K562 treated with DMSO at 1 percent for 4 hours (cell line): ENCODE results near the gene MUC7. TPM values are rescaled to one million over a fixed set of nuclear protein-coding genes. Genes with fewer than 3 reads are reported as not detected.

Experiments used
- total RNA-seq: library from RNA; unstranded; fragments of 300-600 nt; gene quantifications from 2 replicates; pipeline ENCODE4 v1.2.3, GENCODE V29; 2022; ENCODE audit not compliant: insufficient read depth

Gene MUC7
- not detected in 2 replicates for total RNA-seq

GRCh38 chr4:70471897-70472296 is at the start of gene MUC7:
MUC7 (plus strand) TSS chr4:70472197; CDS start chr4:70474022, 1,825 bp downstream.

GRCh38 chr4:70518269-70518668 is 46.3 kb downstream of the MUC7 start, which contains the start of gene AMTN:
AMTN (plus strand) TSS chr4:70518569; CDS start chr4:70518778, 209 bp downstream.

Other genes with a start within 250 kb of the MUC7 start
- not detected in 2 replicates for gene FDCSP, start 246.1 kb upstream of the MUC7 start, total RNA-seq
- gene CSN3, start 229.6 kb upstream of the MUC7 start, total RNA-seq = not detected in 2 replicates
- not detected in 2 replicates for gene CABS1, start 137.2 kb upstream of the MUC7 start, total RNA-seq
- gene SMR3A, start 111.4 kb upstream of the MUC7 start, total RNA-seq = not detected in 2 replicates
- not detected in 2 replicates for gene SMR3B, start 89.1 kb upstream of the MUC7 start, total RNA-seq
- gene OPRPN, start 74.3 kb upstream of the MUC7 start, total RNA-seq = not detected in 2 replicates
- gene AMTN, start 46.4 kb downstream of the MUC7 start, total RNA-seq = not detected in 2 replicates
- not detected in 2 replicates for gene AMBN, start 120.1 kb downstream of the MUC7 start, total RNA-seq
- gene ENAM, start 156.5 kb downstream of the MUC7 start, total RNA-seq = not detected in 2 replicates
- not detected in 2 replicates for gene JCHAIN, start 194.3 kb downstream of the MUC7 start, total RNA-seq
- 16.2 and 19.0 TPM in 2 replicates for gene UTP3, start 216.3 kb downstream of the MUC7 start, total RNA-seq
- 24.5 and 24.9 TPM in 2 replicates for gene RUFY3, start 249.8 kb downstream of the MUC7 start, total RNA-seq